OCI-LY1 (cell line): ENCODE data around the gene EVC2.

Experiments used
- CTCF ChIP-seq: fragments of 200-600 bp; sonication (generic), shearing (Covaris generic); IDR thresholded peaks from 2 replicates; pipeline ENCODE4 v1.5.1; 2017; ENCODE audit warnings: mild to moderate bottlenecking, antibody characterized with exemption, low read length, moderate library complexity, mixed read lengths
- EZH2 ChIP-seq: fragments of 200-600 bp; sonication (generic), shearing (Covaris generic); IDR thresholded peaks from 2 replicates; pipeline ENCODE4 v1.8.0; 2017; ENCODE audit warnings: borderline replicate concordance, mixed run types, mild to moderate bottlenecking, antibody characterized with exemption, low read length, moderate library complexity, mixed read lengths

GRCh38 chr4:5532100-5532499 is 176.3 kb downstream of the EVC2 start:
- no peak for TF ChIP-seq CTCF
- no peak for TF ChIP-seq EZH2
